Measurements from ENCODE around the gene RTN4. TPM values are rescaled to one million over a fixed set of nuclear protein-coding genes. Genes with fewer than 3 reads are reported as not detected.

RTN4 gene
- total RNA-seq, 1 experiment from 2014 or later = 200 TPM

GRCh38 chr2:54936766-54937165 lies 113.5 kb downstream of the RTN4 start:
- Histone ChIP-seq H3T11ph (ENCODE audit: low read length) (no peak overlapping the region), H3K79me2 (ENCODE audit: insufficient read depth, low read length) (no peaks in the 10 kb centered on the region), H2AK5ac (ENCODE audit: insufficient read length, low read length) (no peak overlapping the region), H3K23me2 (ENCODE audit: insufficient read length, low read depth, low read length, poor library complexity, severe bottlenecking) (no peaks in the 10 kb centered on the region), H4K8ac (replicated peaks; ENCODE audit: insufficient read length, low read depth, low read length) (no peak overlapping the region), H3K9ac (ENCODE audit: extremely low read depth, insufficient read length, low read length) (no peak overlapping the region), H2BK120ac (ENCODE audit: low read depth, low read length, poor library complexity, severe bottlenecking) (no peak overlapping the region), H2BK20ac (ENCODE audit: low read depth, low read length, poor library complexity, severe bottlenecking) (no peak overlapping the region), H4K5ac (ENCODE audit: insufficient read length, low read depth, low read length) (no peak overlapping the region), H3K4ac (ENCODE audit: low read depth, low read length) (no peak overlapping the region), H3K56ac (ENCODE audit: insufficient read length, low read depth, low read length) (no peak overlapping the region), H3K4me1 (ENCODE audit: insufficient read depth, low read length) (no peaks in the 10 kb centered on the region), H3K27ac (ENCODE audit: insufficient read length, low read depth, low read length) (no peak overlapping the region), H3K9me3 (ENCODE audit: control insufficient read depth, low read depth, low read length) (no peaks in the 10 kb centered on the region), H2BK12ac (ENCODE audit: insufficient read length, low read depth, low read length) (no peak overlapping the region), H3K23ac (ENCODE audit: insufficient read length, low read depth, low read length) (no peak overlapping the region), H4K20me1 (ENCODE audit: control insufficient read depth, insufficient read depth, insufficient read length) (no peaks in the 10 kb centered on the region), H3K14ac (ENCODE audit: insufficient read depth, low read length) (no peak overlapping the region), H3K79me1 (ENCODE audit: insufficient read depth, low read depth, low read length, poor library complexity, severe bottlenecking) (no peaks in the 10 kb centered on the region), H3K27me3 (ENCODE audit: insufficient read depth, low read length) (no peaks in the 10 kb centered on the region), H3K18ac (ENCODE audit: insufficient read length, low read depth, low read length) (no peak overlapping the region), H2BK15ac (ENCODE audit: low read depth, low read length) (no peak overlapping the region), H4K91ac (ENCODE audit: insufficient read length, low read depth, low read length) (no peak overlapping the region), H2AFZ (ENCODE audit: low read length) (no peak overlapping the region), H3K4me2 (ENCODE audit: insufficient read depth, insufficient read length, low read length) (no peak overlapping the region), H2BK5ac (ENCODE audit: insufficient read length, low read length) (no peak overlapping the region)
- no peak for TF ChIP-seq CTCF (conservative IDR thresholded peaks at IDR 0.05)
- Mint-ChIP-seq H3K4me1 (no peaks in the 10 kb centered on the region), H3K4me3 (no peak overlapping the region), H3K9me3 (peaks cover 12 to 13% of the 10 kb centered on the region in 2 experiments; a peak in 4 of 5 replicates), H3K27ac (no peak overlapping the region), H3K36me3 (ENCODE audit: insufficient read depth in 1 of 3, low read depth in 3 of 3) (peaks cover 0 to 3% (median 0%) of the 10 kb centered on the region in 3 experiments; a peak in 1 of 7 replicates), H3K27me3 (ENCODE audit: low read depth) (no peaks in the 10 kb centered on the region)
- no peak for DNase-seq
- WGBS (ENCODE audit: extremely low coverage, insufficient read length, low lambda C conversion rate) = no CpG with 5 or more reads among the region's 8 CpGs

Measured in H9 (cell line).